ENCODE results near the gene MGAT4A. TPM values are rescaled to one million over a fixed set of nuclear protein-coding genes. Genes with fewer than 3 reads are reported as not detected.
"Not testable (repeated sequence)": the region's sequence is repeated elsewhere in the genome, so short reads cannot be mapped to it uniquely, and the experiment has no call there.

The MGAT4A gene
- polyA plus RNA-seq, 2 donors, result 2.8 to 3.0 TPM

DNA sequence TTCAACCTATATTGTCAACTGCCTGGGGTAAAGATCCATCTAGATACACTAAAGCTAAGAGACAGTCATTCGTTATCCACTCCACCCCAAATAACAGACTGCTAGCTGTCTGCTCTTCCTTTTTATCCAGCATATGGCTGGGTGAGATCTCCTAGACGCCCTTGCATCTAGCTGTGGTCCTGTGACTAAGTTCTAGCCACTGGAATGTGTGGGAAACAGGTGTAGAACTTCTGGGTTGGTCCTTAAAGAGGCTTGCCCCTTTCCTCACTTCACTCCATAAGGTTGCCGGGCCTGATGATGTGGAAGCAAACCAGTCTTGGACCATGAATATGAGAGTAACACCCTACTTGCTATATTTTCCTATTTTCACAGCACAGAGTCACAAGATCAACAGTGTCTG lies 125.9 kb downstream of the MGAT4A start:
- Histone ChIP-seq H3K27ac (ENCODE audit: low read depth in 2 of 2, low read length in 1 of 2) (no peak overlapping the region), H3K4me3 (ENCODE audit: low read depth in 1 of 2, low read length in 2 of 2) (no peak overlapping the region), H3K9me3 (ENCODE audit: control insufficient read depth in 2 of 2, insufficient read depth in 1 of 2, low read depth in 1 of 2, low read length in 1 of 2) (no peaks in the 10 kb centered on the region), H3K4me1 (ENCODE audit: control insufficient read depth in 2 of 2, insufficient read depth in 2 of 2, low read length in 1 of 2) (peaks cover 5% of the 10 kb centered on the region in 2 donors), H3K27me3 (ENCODE audit: control insufficient read depth in 1 of 2, insufficient read depth in 2 of 2, low read length in 2 of 2) (no peaks in the 10 kb centered on the region), H3K36me3 (ENCODE audit: control insufficient read depth in 2 of 2, insufficient read depth in 2 of 2, low read length in 1 of 2) (no peaks in the 10 kb centered on the region)
- 78 to 82% methylated on average over 3 of the region's 3 CpGs for WGBS, 2 donors

GRCh38 chr2:98604547-98604946 lies 126.4 kb downstream of the MGAT4A start:
- Histone ChIP-seq H3K4me3 (ENCODE audit: low read depth in 1 of 2, low read length in 2 of 2) (no peak overlapping the region), H3K9me3 (ENCODE audit: control insufficient read depth in 2 of 2, insufficient read depth in 1 of 2, low read depth in 1 of 2, low read length in 1 of 2) (no peaks in the 10 kb centered on the region), H3K27ac (ENCODE audit: low read depth in 2 of 2, low read length in 1 of 2) (no peak overlapping the region), H3K4me1 (ENCODE audit: control insufficient read depth in 2 of 2, insufficient read depth in 2 of 2, low read length in 1 of 2) (peaks cover 5% of the 10 kb centered on the region in 2 donors), H3K36me3 (ENCODE audit: control insufficient read depth in 2 of 2, insufficient read depth in 2 of 2, low read length in 1 of 2) (peaks cover 0 to 3% of the 10 kb centered on the region in 2 donors), H3K27me3 (ENCODE audit: control insufficient read depth in 1 of 2, insufficient read depth in 2 of 2, low read length in 2 of 2) (no peaks in the 10 kb centered on the region)
- 54 to 58% methylated on average over 2 of the region's 2 CpGs for WGBS, 2 donors

GRCh38 chr2:98601532-98602132 lies 129.3 kb downstream of the MGAT4A start:
- Histone ChIP-seq H3K27me3 (ENCODE audit: control insufficient read depth in 1 of 2, insufficient read depth in 2 of 2, low read length in 2 of 2) (no peaks in the 10 kb centered on the region), H3K4me3 (ENCODE audit: low read depth in 1 of 2, low read length in 2 of 2) (no peak overlapping the region), H3K27ac (ENCODE audit: low read depth in 2 of 2, low read length in 1 of 2) (no peak overlapping the region), H3K36me3 (ENCODE audit: control insufficient read depth in 2 of 2, insufficient read depth in 2 of 2, low read length in 1 of 2) (peaks cover 0 to 3% of the 10 kb centered on the region in 2 donors), H3K4me1 (ENCODE audit: control insufficient read depth in 2 of 2, insufficient read depth in 2 of 2, low read length in 1 of 2) (peaks cover 1 to 5% of the 10 kb centered on the region in 2 donors), H3K9me3 (ENCODE audit: control insufficient read depth in 2 of 2, insufficient read depth in 1 of 2, low read depth in 1 of 2, low read length in 1 of 2) (no peaks in the 10 kb centered on the region)
- 72 to 76% methylated on average over 3 of the region's 3 CpGs for WGBS, 2 donors

DNA sequence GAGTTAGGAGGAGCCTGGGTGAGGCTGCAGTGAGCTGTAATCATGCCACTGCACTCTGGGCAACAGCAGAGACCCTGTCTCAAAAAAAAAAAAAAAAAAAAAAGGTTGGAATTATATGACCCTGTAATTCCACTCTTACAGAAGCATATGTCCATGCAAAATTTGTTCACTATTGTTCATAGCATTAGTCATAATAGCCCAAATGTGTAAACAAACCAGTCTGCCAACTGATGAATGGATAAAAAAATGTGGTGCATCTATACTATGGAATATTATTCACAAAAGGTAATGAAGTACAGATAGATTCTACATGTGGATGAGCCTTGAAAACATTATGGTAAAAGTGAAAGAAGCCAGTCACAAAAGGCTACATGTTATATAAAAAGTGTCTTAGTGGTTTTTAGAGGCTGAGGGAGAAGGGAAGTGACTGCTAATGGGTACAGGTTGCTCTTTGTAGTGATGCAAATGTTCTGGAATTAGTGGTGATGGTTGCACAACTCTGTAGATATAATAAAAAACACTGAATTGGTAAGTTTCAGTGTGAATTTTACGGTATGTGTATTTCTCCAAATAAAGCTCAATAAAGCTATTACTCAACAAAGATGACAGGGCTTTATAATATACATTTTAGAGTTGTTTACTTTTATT lies 132.0 kb downstream of the MGAT4A start:
- Histone ChIP-seq H3K27me3 (ENCODE audit: control insufficient read depth in 1 of 2, insufficient read depth in 2 of 2, low read length in 2 of 2) (no peaks in the 10 kb centered on the region), H3K4me1 (ENCODE audit: control insufficient read depth in 2 of 2, insufficient read depth in 2 of 2, low read length in 1 of 2) (no peaks in the 10 kb centered on the region), H3K36me3 (ENCODE audit: control insufficient read depth in 2 of 2, insufficient read depth in 2 of 2, low read length in 1 of 2) (peaks cover 0 to 3% of the 10 kb centered on the region in 2 donors), H3K4me3 (ENCODE audit: low read depth in 1 of 2, low read length in 2 of 2) (no peak overlapping the region), H3K9me3 (ENCODE audit: control insufficient read depth in 2 of 2, insufficient read depth in 1 of 2, low read depth in 1 of 2, low read length in 1 of 2) (no peaks in the 10 kb centered on the region), H3K27ac (ENCODE audit: low read depth in 2 of 2, low read length in 1 of 2) (no peak overlapping the region)
- 78 to 80% methylated on average over 1 of the region's 1 CpG for WGBS, 2 donors

- WGBS, 2 donors, result 87 to 88% methylated on average over 2 of the region's 4 CpGs
- H3K36me3 ChIP-seq (ENCODE audit: control insufficient read depth in 2 of 2, insufficient read depth in 2 of 2, low read length in 1 of 2); H3K4me1 ChIP-seq (ENCODE audit: control insufficient read depth in 2 of 2, insufficient read depth in 2 of 2, low read length in 1 of 2); H3K27me3 ChIP-seq (ENCODE audit: control insufficient read depth in 1 of 2, insufficient read depth in 2 of 2, low read length in 2 of 2); H3K4me3 ChIP-seq (ENCODE audit: low read depth in 1 of 2, low read length in 2 of 2); H3K9me3 ChIP-seq (ENCODE audit: control insufficient read depth in 2 of 2, insufficient read depth in 1 of 2, low read depth in 1 of 2, low read length in 1 of 2); H3K27ac ChIP-seq (ENCODE audit: low read depth in 2 of 2, low read length in 1 of 2): not testable (repeated sequence)
These were observed 136.3 kb downstream of the MGAT4A start for GRCh38 chr2:98594665-98595064.

GRCh38 chr2:98592565-98592964 lies 138.4 kb downstream of the MGAT4A start:
- no peak overlapping the region for H3K4me3 ChIP-seq (ENCODE audit: low read depth in 1 of 2, low read length in 2 of 2)
- no peaks in the 10 kb centered on the region for H3K9me3 ChIP-seq (ENCODE audit: control insufficient read depth in 2 of 2, insufficient read depth in 1 of 2, low read depth in 1 of 2, low read length in 1 of 2)
- H3K27me3 ChIP-seq (ENCODE audit: control insufficient read depth in 1 of 2, insufficient read depth in 2 of 2, low read length in 2 of 2), result no peaks in the 10 kb centered on the region
- no peak overlapping the region for H3K27ac ChIP-seq (ENCODE audit: low read depth in 2 of 2, low read length in 1 of 2)
- 96 to 98% methylated on average over 8 of the region's 8 CpGs for WGBS, 2 donors
- no peaks in the 10 kb centered on the region for H3K4me1 ChIP-seq (ENCODE audit: control insufficient read depth in 2 of 2, insufficient read depth in 2 of 2, low read length in 1 of 2)
- peaks cover 2 to 4% of the 10 kb centered on the region in 2 donors for H3K36me3 ChIP-seq (ENCODE audit: control insufficient read depth in 2 of 2, insufficient read depth in 2 of 2, low read length in 1 of 2)

- WGBS, 2 donors, result 95 to 98% methylated on average over 4 of the region's 4 CpGs
- Histone ChIP-seq H3K4me1 (ENCODE audit: control insufficient read depth in 2 of 2, insufficient read depth in 2 of 2, low read length in 1 of 2) (no peaks in the 10 kb centered on the region), H3K4me3 (ENCODE audit: low read depth in 1 of 2, low read length in 2 of 2) (no peak overlapping the region), H3K27me3 (ENCODE audit: control insufficient read depth in 1 of 2, insufficient read depth in 2 of 2, low read length in 2 of 2) (no peaks in the 10 kb centered on the region), H3K27ac (ENCODE audit: low read depth in 2 of 2, low read length in 1 of 2) (no peak overlapping the region), H3K36me3 (ENCODE audit: control insufficient read depth in 2 of 2, insufficient read depth in 2 of 2, low read length in 1 of 2) (peaks cover 4 to 7% of the 10 kb centered on the region in 2 donors), H3K9me3 (ENCODE audit: control insufficient read depth in 2 of 2, insufficient read depth in 1 of 2, low read depth in 1 of 2, low read length in 1 of 2) (no peaks in the 10 kb centered on the region)
These were observed 141.4 kb downstream of the MGAT4A start for GRCh38 chr2:98589489-98589888.

DNA sequence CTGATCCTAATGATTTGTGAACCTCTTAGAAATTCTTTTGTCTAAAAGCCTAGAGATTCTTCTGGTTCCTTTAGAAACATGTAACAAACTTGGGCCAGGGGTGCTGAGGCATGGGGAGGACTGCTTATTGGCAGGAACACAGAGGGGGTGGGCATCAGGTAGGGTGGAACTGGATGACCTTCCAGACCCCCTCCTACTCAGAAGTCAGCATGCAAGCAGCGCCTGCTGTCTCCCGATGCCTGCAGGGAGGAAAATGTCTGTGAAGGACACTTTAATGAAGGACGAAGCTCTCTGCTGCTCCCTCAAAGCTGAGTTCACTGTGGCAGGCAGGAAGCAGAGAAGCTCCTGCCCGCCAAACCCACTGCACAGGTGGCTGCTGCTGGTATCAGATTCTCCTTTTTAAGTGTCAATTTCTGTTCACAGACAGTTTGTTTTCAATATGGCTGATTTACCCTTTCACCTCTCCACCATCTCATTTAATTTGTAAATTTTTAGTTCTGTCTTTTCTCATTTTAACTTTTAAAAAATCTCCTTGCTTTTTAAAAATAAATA lies 142.0 kb downstream of the MGAT4A start:
- Histone ChIP-seq H3K4me3 (ENCODE audit: low read depth in 1 of 2, low read length in 2 of 2) (no peak overlapping the region), H3K27ac (ENCODE audit: low read depth in 2 of 2, low read length in 1 of 2) (no peak overlapping the region), H3K27me3 (ENCODE audit: control insufficient read depth in 1 of 2, insufficient read depth in 2 of 2, low read length in 2 of 2) (no peaks in the 10 kb centered on the region), H3K9me3 (ENCODE audit: control insufficient read depth in 2 of 2, insufficient read depth in 1 of 2, low read depth in 1 of 2, low read length in 1 of 2) (no peaks in the 10 kb centered on the region), H3K36me3 (ENCODE audit: control insufficient read depth in 2 of 2, insufficient read depth in 2 of 2, low read length in 1 of 2) (peaks cover 4 to 12% of the 10 kb centered on the region in 2 donors), H3K4me1 (ENCODE audit: control insufficient read depth in 2 of 2, insufficient read depth in 2 of 2, low read length in 1 of 2) (no peaks in the 10 kb centered on the region)
- WGBS, 2 donors, result 82 to 88% methylated on average over 4 of the region's 4 CpGs

- H3K27me3 ChIP-seq (ENCODE audit: control insufficient read depth in 1 of 2, insufficient read depth in 2 of 2, low read length in 2 of 2), result no peaks in the 10 kb centered on the region
- peaks cover 5 to 18% of the 10 kb centered on the region in 2 donors for H3K36me3 ChIP-seq (ENCODE audit: control insufficient read depth in 2 of 2, insufficient read depth in 2 of 2, low read length in 1 of 2)
- no peak overlapping the region for H3K27ac ChIP-seq (ENCODE audit: low read depth in 2 of 2, low read length in 1 of 2)
- H3K9me3 ChIP-seq (ENCODE audit: control insufficient read depth in 2 of 2, insufficient read depth in 1 of 2, low read depth in 1 of 2, low read length in 1 of 2), result no peaks in the 10 kb centered on the region
- H3K4me1 ChIP-seq (ENCODE audit: control insufficient read depth in 2 of 2, insufficient read depth in 2 of 2, low read length in 1 of 2), result no peaks in the 10 kb centered on the region
- 91 to 93% methylated on average over 6 of the region's 6 CpGs for WGBS, 2 donors
- no peak overlapping the region for H3K4me3 ChIP-seq (ENCODE audit: low read depth in 1 of 2, low read length in 2 of 2)
These were observed 144.3 kb downstream of the MGAT4A start for GRCh38 chr2:98586551-98587140.

All from esophagus (tissue), 2 donors.